ENCODE measurements around the gene FAM200C.

FAM200C gene

DNA sequence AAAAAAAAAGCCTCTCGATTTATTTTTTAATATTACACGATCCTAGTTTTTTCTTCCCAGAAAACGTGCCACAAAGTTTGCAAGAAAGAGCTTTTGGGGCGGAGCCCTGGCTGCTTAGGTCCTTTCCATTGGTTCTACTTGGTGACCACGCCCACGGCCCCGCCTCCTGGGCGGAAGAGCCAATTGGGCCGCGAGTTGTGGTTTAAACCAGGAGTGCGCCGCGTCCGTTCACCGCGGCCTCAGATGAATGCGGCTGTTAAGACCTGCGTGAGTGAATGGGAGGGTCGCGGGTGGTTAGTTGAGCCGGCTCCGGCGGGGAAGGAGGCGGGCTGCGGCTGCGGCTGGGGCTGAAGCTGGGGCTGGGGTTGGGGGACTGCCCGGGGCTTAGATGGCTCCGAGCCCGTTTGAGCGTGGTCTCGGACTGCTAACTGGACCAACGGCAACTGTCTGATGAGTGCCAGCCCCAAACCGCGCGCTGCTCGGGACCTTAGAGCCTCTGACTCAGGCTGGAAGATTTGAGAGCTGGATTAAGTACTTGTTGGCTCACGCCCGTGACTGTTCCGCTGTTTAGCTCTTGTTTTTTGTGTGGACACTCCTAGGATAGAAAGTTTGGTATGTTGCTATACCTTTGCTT, 21.9 kb upstream of the FAM200C start, which contains the start of gene PTTG1:
Gene PTTG1, plus strand, starts transcription at position 231 of the 634 bp plus-strand sequence. CDS start 458 bp downstream, outside the sequence.
- Histone ChIP-seq H3K27ac (no peak within 1 kb of the TSS), H3K36me3 (ENCODE audit: control insufficient read depth, insufficient read depth, low read length) (no peaks in the 10 kb centered on the region), H3K9me3 (ENCODE audit: control insufficient read depth, low read length) (no peaks in the 10 kb centered on the region), H3K4me1 (peaks cover 2% of the 10 kb centered on the region), H2AFZ (peak within 1 kb of the TSS; percentile 81), H3K4me2 (ENCODE audit: low read length) (peak within 1 kb of the TSS; percentile 73), H3K9ac (no peak within 1 kb of the TSS), H3K4me3 (ENCODE audit: low read depth, low read length) (peak within 1 kb of the TSS; percentile 71), H3K27me3 (ENCODE audit: control insufficient read depth, insufficient read depth, low read length) (no peaks in the 10 kb centered on the region), H3K79me2 (peaks cover 12% of the 10 kb centered on the region)
- TF ChIP-seq, protein P1, sequence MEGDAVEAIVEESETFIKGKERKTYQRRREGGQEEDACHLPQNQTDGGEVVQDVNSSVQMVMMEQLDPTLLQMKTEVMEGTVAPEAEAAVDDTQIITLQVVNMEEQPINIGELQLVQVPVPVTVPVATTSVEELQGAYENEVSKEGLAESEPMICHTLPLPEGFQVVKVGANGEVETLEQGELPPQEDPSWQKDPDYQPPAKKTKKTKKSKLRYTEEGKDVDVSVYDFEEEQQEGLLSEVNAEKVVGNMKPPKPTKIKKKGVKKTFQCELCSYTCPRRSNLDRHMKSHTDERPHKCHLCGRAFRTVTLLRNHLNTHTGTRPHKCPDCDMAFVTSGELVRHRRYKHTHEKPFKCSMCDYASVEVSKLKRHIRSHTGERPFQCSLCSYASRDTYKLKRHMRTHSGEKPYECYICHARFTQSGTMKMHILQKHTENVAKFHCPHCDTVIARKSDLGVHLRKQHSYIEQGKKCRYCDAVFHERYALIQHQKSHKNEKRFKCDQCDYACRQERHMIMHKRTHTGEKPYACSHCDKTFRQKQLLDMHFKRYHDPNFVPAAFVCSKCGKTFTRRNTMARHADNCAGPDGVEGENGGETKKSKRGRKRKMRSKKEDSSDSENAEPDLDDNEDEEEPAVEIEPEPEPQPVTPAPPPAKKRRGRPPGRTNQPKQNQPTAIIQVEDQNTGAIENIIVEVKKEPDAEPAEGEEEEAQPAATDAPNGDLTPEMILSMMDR (IDR thresholded peaks at IDR 0.05), result no peak

DNA sequence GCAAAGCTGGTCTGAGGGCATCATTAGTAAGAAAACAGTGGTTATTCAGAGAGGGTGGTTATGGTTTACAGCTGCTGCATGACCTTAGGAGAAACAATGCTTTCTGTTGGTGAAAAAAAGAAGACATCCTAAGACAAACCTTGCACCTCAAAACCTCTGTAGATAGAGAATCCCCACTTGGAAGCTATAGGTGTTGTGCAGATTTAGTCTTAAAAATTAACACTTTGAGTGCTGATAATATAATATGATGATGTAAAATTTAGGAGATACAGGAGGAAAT, 20.4 kb upstream of the FAM200C start:
- Histone ChIP-seq H3K27me3 (ENCODE audit: control insufficient read depth, insufficient read depth, low read length) (no peaks in the 10 kb centered on the region), H3K9me3 (ENCODE audit: control insufficient read depth, low read length) (no peaks in the 10 kb centered on the region), H3K36me3 (ENCODE audit: control insufficient read depth, insufficient read depth, low read length) (no peaks in the 10 kb centered on the region), H3K4me1 (peaks cover 2% of the 10 kb centered on the region), H3K27ac (no peak overlapping the region), H2AFZ (peak overlapping the region; percentile 52), H3K4me2 (ENCODE audit: low read length) (no peak overlapping the region), H3K9ac (no peak overlapping the region), H3K4me3 (ENCODE audit: low read depth, low read length) (no peak overlapping the region), H3K79me2 (peaks cover 15% of the 10 kb centered on the region)
- TF ChIP-seq, protein P1 (IDR thresholded peaks at IDR 0.05), result no peak

DNA sequence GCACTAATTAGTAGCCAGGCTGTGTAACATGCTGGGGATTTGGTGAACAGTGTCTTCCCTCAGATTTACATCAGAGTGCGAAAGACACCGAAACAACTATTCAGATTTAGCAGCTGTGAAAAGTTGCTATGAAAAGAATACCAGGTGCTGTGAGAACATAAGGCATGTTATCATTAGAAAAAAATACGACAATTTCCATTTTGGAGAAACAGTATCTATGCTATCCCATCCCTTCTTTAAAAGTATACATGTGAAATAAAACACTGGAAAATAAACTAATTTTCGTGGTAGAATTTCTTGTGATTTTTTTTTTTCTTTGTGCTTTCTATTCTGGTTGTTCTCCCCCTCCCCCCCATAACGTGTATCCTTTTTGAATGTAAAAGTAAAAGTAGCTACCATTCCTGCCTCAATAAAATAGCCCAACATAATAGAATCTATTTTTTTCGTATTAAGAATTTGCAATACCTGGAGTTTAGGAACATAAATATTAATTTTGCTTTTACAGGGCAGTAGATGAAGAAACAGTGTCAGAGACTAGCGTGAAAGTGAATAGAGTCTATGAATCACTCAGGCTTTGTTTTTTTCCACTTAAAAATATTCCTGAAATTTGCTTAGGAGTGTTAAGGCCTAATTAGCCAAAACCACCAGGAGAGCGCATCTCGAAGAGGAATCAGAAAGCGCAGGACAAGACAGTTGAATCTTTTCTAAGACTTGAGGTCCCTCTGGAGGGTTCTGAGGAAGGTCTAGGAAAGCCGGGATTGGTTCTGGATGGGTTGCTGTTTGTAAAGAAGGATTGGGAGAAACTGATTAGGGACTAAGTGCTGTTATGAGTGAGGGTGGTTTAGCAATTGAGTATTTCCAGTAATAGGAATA, 19.8 kb upstream of the FAM200C start:
- peak overlapping the region; percentile 90 for H3K4me3 ChIP-seq (ENCODE audit: low read depth, low read length)
- no peaks in the 10 kb centered on the region for H3K27me3 ChIP-seq (ENCODE audit: control insufficient read depth, insufficient read depth, low read length)
- peaks cover 15% of the 10 kb centered on the region for H3K79me2 ChIP-seq
- H2AFZ ChIP-seq, result peak overlapping the region; percentile 82
- peaks cover 2% of the 10 kb centered on the region for H3K4me1 ChIP-seq
- no peaks in the 10 kb centered on the region for H3K9me3 ChIP-seq (ENCODE audit: control insufficient read depth, low read length)
- TF ChIP-seq, protein P1 (IDR thresholded peaks at IDR 0.05), result no peak
- no peak overlapping the region for H3K9ac ChIP-seq
- H3K36me3 ChIP-seq (ENCODE audit: control insufficient read depth, insufficient read depth, low read length), result no peaks in the 10 kb centered on the region
- H3K27ac ChIP-seq, result peak overlapping the region; percentile 78
- peak overlapping the region; percentile 79 for H3K4me2 ChIP-seq (ENCODE audit: low read length)

DNA sequence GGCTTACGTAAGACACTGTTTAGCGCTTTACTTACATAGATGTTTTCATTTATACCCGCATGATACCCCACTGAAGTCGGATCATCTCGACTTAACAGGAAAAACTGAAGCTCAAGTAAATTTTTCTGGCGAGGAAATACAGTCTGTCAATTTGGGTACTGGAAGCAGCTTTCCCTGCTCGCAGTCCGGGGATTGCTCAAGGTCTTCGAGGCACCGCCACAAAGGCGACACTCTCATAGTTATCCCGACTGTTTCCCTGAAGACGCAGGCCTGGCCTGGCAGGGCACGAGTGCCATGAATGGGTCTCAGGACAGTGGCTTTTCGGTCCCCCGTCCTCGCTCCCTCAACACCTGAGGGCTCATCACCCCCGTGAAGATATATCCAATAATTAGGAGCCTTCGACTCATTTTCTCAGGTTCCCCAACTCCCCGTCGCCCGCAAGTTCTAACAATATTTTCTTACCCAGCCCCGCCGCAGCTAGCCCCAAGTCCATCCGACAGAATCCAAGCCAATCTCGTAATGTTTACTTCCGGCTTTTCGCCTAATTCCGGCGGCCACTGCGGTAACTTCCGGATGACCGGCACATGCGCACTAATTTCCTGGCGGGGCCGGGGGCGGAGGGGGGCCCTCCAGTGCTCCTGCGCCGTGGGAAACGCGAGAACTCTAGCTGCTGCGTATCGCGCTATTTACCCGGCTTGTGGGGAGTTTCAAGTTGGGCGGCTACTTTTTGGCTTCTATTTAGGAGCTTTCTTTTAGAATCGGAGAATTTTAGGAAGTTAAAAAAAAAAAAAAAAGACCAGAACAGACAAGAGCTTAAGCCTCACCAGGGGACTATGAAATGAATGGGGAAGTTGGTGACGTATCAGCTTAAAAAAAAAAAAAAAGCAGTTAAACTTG, 19.0 kb upstream of the FAM200C start, which contains the start of gene SLU7:
Gene SLU7, minus strand, starts transcription at position 521 of the 897 bp plus-strand sequence. CDS start 3,787 bp downstream, outside the sequence.
- Histone ChIP-seq H3K9ac (peak within 1 kb of the TSS; percentile 65), H3K36me3 (ENCODE audit: control insufficient read depth, insufficient read depth, low read length) (no peaks in the 10 kb centered on the region), H3K4me3 (ENCODE audit: low read depth, low read length) (peak within 1 kb of the TSS; percentile 90), H3K4me2 (ENCODE audit: low read length) (peak within 1 kb of the TSS; percentile 79), H3K27me3 (ENCODE audit: control insufficient read depth, insufficient read depth, low read length) (no peaks in the 10 kb centered on the region), H3K9me3 (ENCODE audit: control insufficient read depth, low read length) (no peaks in the 10 kb centered on the region), H2AFZ (peak within 1 kb of the TSS; percentile 82), H3K4me1 (peaks cover 2% of the 10 kb centered on the region), H3K27ac (peak within 1 kb of the TSS; percentile 78), H3K79me2 (peaks cover 15% of the 10 kb centered on the region)
- TF ChIP-seq, protein P1 (IDR thresholded peaks at IDR 0.05), result no peak

All from parathyroid adenoma (tissue), 2 donors.